GM18508 (cell line): Measurements from ENCODE around the gene C18orf32.

ENCODE experiments used
- ATAC-seq: cut with Tn5 transposase; IDR thresholded peaks from one replicate; pipeline ENCODE4 v1.9.1; 2021; ENCODE audit warnings: moderate number of reproducible peaks; ENCODE audit not compliant: insufficient read depth, unreplicated experiment

The C18orf32 gene

DNA sequence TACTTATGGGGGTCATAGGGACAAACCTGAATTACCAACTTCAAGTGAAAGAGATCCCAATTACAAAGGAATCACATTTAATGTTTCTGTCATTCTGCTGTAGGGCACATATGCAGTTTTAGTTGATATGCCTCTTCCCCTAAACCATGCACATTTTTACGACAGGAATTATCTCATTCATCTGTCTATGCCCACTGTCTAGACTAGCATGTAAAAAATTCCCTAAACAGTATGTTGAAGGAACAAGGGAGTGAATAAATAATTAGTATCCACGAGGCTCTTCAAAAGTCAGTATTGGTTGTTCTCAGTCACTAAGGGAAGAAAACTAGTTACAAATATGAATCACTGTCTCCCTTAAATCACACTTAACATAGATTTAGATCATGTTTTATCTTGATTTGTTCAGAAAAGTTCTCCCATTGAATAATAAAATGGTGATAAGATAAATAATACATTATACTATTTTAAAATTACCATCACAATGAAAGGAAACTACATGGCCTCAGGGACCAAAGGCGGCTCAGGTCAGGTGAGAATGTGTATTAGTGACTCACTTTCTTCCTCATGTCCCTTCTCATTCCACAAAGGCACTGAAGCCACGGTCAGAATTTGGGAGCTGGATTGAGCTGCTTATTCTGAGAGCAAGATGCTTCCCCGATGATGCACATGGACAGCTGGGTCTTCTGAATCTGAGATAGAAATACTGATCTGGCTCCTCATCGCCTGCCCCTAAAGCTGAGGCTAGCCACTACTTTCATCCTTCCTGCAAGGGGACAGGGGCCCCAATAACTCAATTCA is 55.7 kb downstream of the C18orf32 start:
- ATAC-seq, result no peak
